BJ (cell line): Measurements from ENCODE around the gene ZSCAN26. TPM values are rescaled to one million over a fixed set of nuclear protein-coding genes. Genes with fewer than 3 reads are reported as not detected.

Source experiments
- CTCF ChIA-PET: fragments of 350-600 bp; formaldehyde crosslinking; extraction: SDS; loops from one replicate; lab custom pipeline; 2021; ENCODE audit warnings: antibody characterized with exemption, inconsistent platforms; lab: Yijun Ruan, JAX
- POLR2A ChIA-PET: fragments of 300-600 bp; sonication (Branson Sonifier 250); formaldehyde crosslinking; extraction: SDS; loops from one replicate; lab custom pipeline; 2021; ENCODE audit warnings: antibody characterized with exemption; lab: Charles Lee
- DNase-seq: peaks from one replicate; pipeline ENCODE4 v3.0.0-alpha.2; 2011; ENCODE audit warnings: low read depth
- H3K27me3 ChIP-seq: 2 replicates; pipeline ENCODE4 v1.6.0; 2011; ENCODE audit warnings: low read length; ENCODE audit not compliant: control insufficient read depth, insufficient read depth
- H3K36me3 ChIP-seq: 2 replicates; pipeline ENCODE4 v1.5.1; 2011; ENCODE audit warnings: low read length; ENCODE audit not compliant: control insufficient read depth, insufficient read depth
- H3K4me3 ChIP-seq: 2 replicates; pipeline ENCODE4 v1.5.1; 2011; ENCODE audit warnings: low read depth, mild to moderate bottlenecking, control low read depth, low read length
- CTCF ChIP-seq: IDR thresholded peaks from 2 replicates; pipeline ENCODE4 v1.5.1; 2011; ENCODE audit warnings: low read depth, mild to moderate bottlenecking, control low read depth, inconsistent platforms, low read length, moderate library complexity; ENCODE audit not compliant: insufficient read depth
- polyA plus RNA-seq: library from polyadenylated mRNA; depleted of rRNA; stranded (reverse); fragments of >200 nt; gene quantifications from 2 replicates; pipeline ENCODE4 v1.2.3, GENCODE V29; 2011

The ZSCAN26 gene
- polyA plus RNA-seq, 1 experiment = 14.6 TPM

- ChIA-PET POLR2A (interaction anchor here (0.7 to 3.1 kb wide), 3 partner anchors 14 to 89 kb away, joined by 4 to 15 read pairs (median 7); partner anchors contain the start of genes PGBD1 and ZKSCAN4), CTCF (interaction anchor here (1.6 kb wide), 1 partner anchor 88 kb away, joined by 5 read pairs; no protein-coding TSS in a partner anchor)
- peaks cover 3% of the 10 kb centered on the region; the same call in 1 of the 2 replicates for H3K36me3 ChIP-seq
- peak overlapping the region; percentile 78 for H3K4me3 ChIP-seq
- TF ChIP-seq CTCF = no peak
- H3K27me3 ChIP-seq = no peaks in the 10 kb centered on the region
- DNase-seq = no peak
Measured at GRCh38 chr6:28267695-28268059, 734 bp downstream of the ZSCAN26 start.

DNA sequence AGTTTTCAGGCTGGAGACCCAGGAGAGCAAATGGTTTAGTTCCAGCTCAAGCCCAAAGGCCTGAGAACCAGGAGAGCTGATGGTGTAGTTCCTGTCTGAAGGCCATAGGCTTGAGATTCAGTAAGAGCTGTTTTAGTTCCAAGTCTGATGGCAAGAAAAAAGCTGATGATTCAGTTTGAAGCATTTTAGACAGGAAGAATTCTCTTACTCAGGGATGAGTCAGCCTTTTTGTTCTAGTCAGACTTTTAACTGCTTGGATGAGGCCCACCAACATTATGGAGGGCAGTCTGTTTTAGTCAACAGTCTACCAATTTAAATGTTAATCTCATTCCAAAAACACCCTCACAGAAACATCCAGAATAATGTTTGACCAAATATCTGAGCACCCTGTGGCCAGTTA lies 2.5 kb downstream of the ZSCAN26 start:
- H3K27me3 ChIP-seq = no peaks in the 10 kb centered on the region
- no peak for TF ChIP-seq CTCF
- ChIA-PET POLR2A (no interaction called here), CTCF (no interaction called here)
- H3K36me3 ChIP-seq = peaks cover 11% of the 10 kb centered on the region
- peak; percentile 55 for DNase-seq
- H3K4me3 ChIP-seq = no peak overlapping the region

DNA sequence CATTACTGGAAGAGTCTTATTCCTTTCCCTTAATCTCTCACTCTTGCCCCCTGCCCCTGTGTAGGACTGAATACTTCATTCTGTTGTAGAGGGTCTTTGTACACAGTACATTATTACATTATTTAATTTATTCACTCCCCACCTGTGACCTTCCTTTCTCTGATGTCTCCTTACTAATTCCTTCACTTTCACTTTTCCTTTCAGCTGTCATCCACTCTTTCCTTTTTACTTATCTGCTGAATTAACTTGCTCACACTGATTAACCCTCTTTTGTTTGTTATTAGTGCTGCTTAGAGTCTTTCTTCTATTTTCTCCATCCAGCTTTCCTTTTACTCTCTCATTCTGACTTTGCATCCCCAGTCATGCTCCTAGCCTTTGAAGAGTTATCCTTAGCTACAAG lies 7.9 kb downstream of the ZSCAN26 start:
- TF ChIP-seq CTCF = no peak
- Histone ChIP-seq H3K36me3 (peaks cover 17% of the 10 kb centered on the region), H3K27me3 (no peaks in the 10 kb centered on the region), H3K4me3 (no peak overlapping the region)
- POLR2A ChIA-PET = no interaction called here
- CTCF ChIA-PET = interaction anchor here (1.4 kb wide), 1 partner anchor 111 kb away, joined by 3 read pairs; no protein-coding TSS in a partner anchor
- no peak for DNase-seq

GRCh38 chr6:28277746-28278145 lies 10.8 kb downstream of the ZSCAN26 start:
- peaks cover 14% of the 10 kb centered on the region for H3K36me3 ChIP-seq
- H3K27me3 ChIP-seq = no peaks in the 10 kb centered on the region
- no peak for TF ChIP-seq CTCF
- CTCF ChIA-PET = no interaction called here
- no peak for DNase-seq
- no peak overlapping the region for H3K4me3 ChIP-seq
- POLR2A ChIA-PET = no interaction called here

DNA sequence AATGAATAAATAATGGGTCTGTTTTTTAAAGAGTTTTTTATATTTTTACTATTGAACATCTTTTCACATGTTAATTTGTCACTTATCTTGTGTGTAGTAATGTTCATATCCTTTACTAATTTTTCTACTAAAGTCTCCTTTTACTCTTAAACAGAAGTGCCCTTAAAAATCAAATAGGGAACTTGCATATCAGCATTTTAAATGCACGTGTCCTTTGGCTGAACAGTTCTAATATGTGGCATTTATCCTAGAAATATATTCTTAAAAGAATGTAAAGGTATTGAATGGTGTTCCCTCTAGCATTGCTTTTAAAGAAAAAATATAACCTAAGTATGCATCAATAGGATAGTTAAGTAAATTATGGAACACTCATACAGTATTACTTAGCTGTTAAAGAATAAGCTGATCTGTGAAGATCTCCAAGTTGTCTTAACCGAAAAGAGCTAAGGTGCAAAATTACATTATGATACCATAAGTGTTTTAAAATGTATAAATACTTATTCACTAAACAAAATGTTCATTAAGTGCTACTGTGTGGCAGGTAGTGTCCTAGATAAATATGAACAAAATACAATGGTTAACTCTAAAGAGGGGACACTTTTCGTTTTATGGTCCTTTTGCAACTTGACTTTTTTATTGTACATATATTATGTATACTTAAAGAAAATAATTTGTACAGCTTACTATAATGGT lies 13.8 kb downstream of the ZSCAN26 start:
- Histone ChIP-seq H3K27me3 (no peaks in the 10 kb centered on the region), H3K4me3 (peak overlapping the region; percentile 53), H3K36me3 (peaks cover 8% of the 10 kb centered on the region)
- no peak for TF ChIP-seq CTCF
- no peak for DNase-seq
- ChIA-PET CTCF (no interaction called here), POLR2A (interaction anchor here (1.4 kb wide), 1 partner anchor 13 kb away, joined by 15 read pairs; the partner anchor contains the start of gene ZSCAN26)
